ENCODE results near the gene CDC25C. TPM values are rescaled to one million over a fixed set of nuclear protein-coding genes. Genes with fewer than 3 reads are reported as not detected.
"Not testable (repeated sequence)": the region's sequence is repeated elsewhere in the genome, so short reads cannot be mapped to it uniquely, and the experiment has no call there.

The CDC25C gene
- total RNA-seq, 1 experiment from 2014 or later = 57.4 TPM

- DNase-seq (ENCODE audit: low read depth) = no peak
Measured at GRCh38 chr5:138276402-138277054, 55.1 kb downstream of the CDC25C start.

GRCh38 chr5:138275895-138276294 lies 55.7 kb downstream of the CDC25C start:
- DNase-seq (ENCODE audit: low read depth) = no peak

GRCh38 chr5:138275379-138275782 lies 56.2 kb downstream of the CDC25C start:
- DNase-seq (ENCODE audit: low read depth) = peak; percentile 26

GRCh38 chr5:138274189-138274853 lies 57.3 kb downstream of the CDC25C start, which contains the start of gene GFRA3:
TSS of gene GFRA3 (minus strand) at chr5:138274621. CDS start at chr5:138274424, 197 bp downstream.
- DNase-seq (ENCODE audit: low read depth) = peak; percentile 11

GRCh38 chr5:138273834-138274188 lies 57.8 kb downstream of the CDC25C start:
- DNase-seq (ENCODE audit: low read depth) = no peak

- no peak for DNase-seq (ENCODE audit: low read depth)
Measured at GRCh38 chr5:138272681-138273080, 58.9 kb downstream of the CDC25C start.

- DNase-seq (ENCODE audit: low read depth) = no peak
Measured at GRCh38 chr5:138271281-138271680, 60.3 kb downstream of the CDC25C start.

- no peak for DNase-seq (ENCODE audit: low read depth)
Measured at GRCh38 chr5:138264183-138264582, 67.4 kb downstream of the CDC25C start.

- DNase-seq (ENCODE audit: low read depth) = no peak
Measured at GRCh38 chr5:138263581-138263980, 68.0 kb downstream of the CDC25C start.

- DNase-seq (ENCODE audit: low read depth) = no peak
Measured at GRCh38 chr5:138258704-138259292, 72.8 kb downstream of the CDC25C start.

GRCh38 chr5:138257583-138257982 lies 74.0 kb downstream of the CDC25C start:
- no peak for DNase-seq (ENCODE audit: low read depth)

- no peak for DNase-seq (ENCODE audit: low read depth)
Measured at GRCh38 chr5:138252944-138253343, 78.7 kb downstream of the CDC25C start.

GRCh38 chr5:138247800-138248199 lies 83.8 kb downstream of the CDC25C start:
- not testable (repeated sequence) for DNase-seq (ENCODE audit: low read depth)

- DNase-seq (ENCODE audit: low read depth) = no peak
Measured at GRCh38 chr5:138246822-138247221, 84.8 kb downstream of the CDC25C start.

- DNase-seq (ENCODE audit: low read depth) = no peak
Measured at GRCh38 chr5:138246334-138246733, 85.3 kb downstream of the CDC25C start.

- no peak for DNase-seq (ENCODE audit: low read depth)
Measured at GRCh38 chr5:138245717-138246116, 85.9 kb downstream of the CDC25C start.

- DNase-seq (ENCODE audit: low read depth) = no peak
Measured at GRCh38 chr5:138243794-138244193, 87.8 kb downstream of the CDC25C start.

GRCh38 chr5:138241688-138242571 lies 89.7 kb downstream of the CDC25C start:
- peak; percentile 28 for DNase-seq (ENCODE audit: low read depth)

GRCh38 chr5:138240650-138241385 lies 90.8 kb downstream of the CDC25C start:
- no peak for DNase-seq (ENCODE audit: low read depth)

- no peak for DNase-seq (ENCODE audit: low read depth)
Measured at GRCh38 chr5:138238034-138238433, 93.6 kb downstream of the CDC25C start.
